ENCODE measurements around the gene SMIM23. TPM values are rescaled to one million over a fixed set of nuclear protein-coding genes. Genes with fewer than 3 reads are reported as not detected.

SMIM23 gene
- total and polyA plus RNA-seq, 2 experiments from 2014 or later: not detected

GRCh38 chr5:171826132-171826531 is 40.5 kb downstream of the SMIM23 start:
- Histone ChIP-seq H3K27me3 (ENCODE audit: insufficient read depth) (no peaks in the 10 kb centered on the region), H3K4me3 (no peak overlapping the region), H3K79me2 (replicated peaks; ENCODE audit: insufficient read depth) (no peaks in the 10 kb centered on the region), H3K4me1 (ENCODE audit: insufficient read depth) (no peaks in the 10 kb centered on the region), H3K36me3 (ENCODE audit: insufficient read depth) (0 out of 2 replicates have a peak, but pooled peaks cover 3% of the 10 kb centered on the region), H2AFZ (no peak overlapping the region), H4K20me1 (replicated peaks; ENCODE audit: insufficient read depth) (no peaks in the 10 kb centered on the region), H3K9me2 (ENCODE audit: insufficient read depth) (peaks cover 6% of the 10 kb centered on the region; the same call in 1 of the 2 replicates), H3K27ac (ENCODE audit: low read depth) (no peak overlapping the region), H3K4me2 (no peak overlapping the region), H3F3A (replicated peaks; ENCODE audit: low read depth) (no peaks in the 10 kb centered on the region)
- Mint-ChIP-seq H3K4me3 (no peak overlapping the region), H3K36me3 (ENCODE audit: low read depth) (no peaks in the 10 kb centered on the region), H3K9me3 (no peaks in the 10 kb centered on the region), H3K27me3 (ENCODE audit: insufficient read depth, low read depth, poor library complexity) (peaks cover 2% of the 10 kb centered on the region), H3K27ac (no peak overlapping the region), H3K4me1 (no peaks in the 10 kb centered on the region)
- DNase-seq (ENCODE audit: low spot score) (no peak), ATAC-seq (no peak)
- TF ChIP-seq ZNF114 (CRISPR knock-in tag; IDR thresholded peaks at IDR 0.05) (no peak), ZNF331 (CRISPR knock-in tag; IDR thresholded peaks at IDR 0.05; ENCODE audit: low read depth) (no peak), STAT1 (IDR thresholded peaks at IDR 0.05; ENCODE audit: unreplicated experiment) (no peak)

GRCh38 chr5:171827162-171827561 is 41.5 kb downstream of the SMIM23 start:
- Mint-ChIP-seq H3K4me3 (no peak overlapping the region), H3K9me3 (no peaks in the 10 kb centered on the region; the same call in 2 of the 3 replicates), H3K36me3 (ENCODE audit: low read depth) (no peaks in the 10 kb centered on the region), H3K27me3 (ENCODE audit: insufficient read depth, low read depth, poor library complexity) (peaks cover 2% of the 10 kb centered on the region), H3K4me1 (no peaks in the 10 kb centered on the region), H3K27ac (no peak overlapping the region)
- Histone ChIP-seq H3K27me3 (ENCODE audit: insufficient read depth) (no peaks in the 10 kb centered on the region), H3F3A (replicated peaks; ENCODE audit: low read depth) (no peaks in the 10 kb centered on the region), H3K4me3 (no peak overlapping the region), H3K4me2 (no peak overlapping the region), H3K36me3 (ENCODE audit: insufficient read depth) (0 out of 2 replicates have a peak, but pooled peaks cover 3% of the 10 kb centered on the region), H3K9me2 (ENCODE audit: insufficient read depth) (peaks cover 6% of the 10 kb centered on the region; the same call in 1 of the 2 replicates), H3K4me1 (ENCODE audit: insufficient read depth) (no peaks in the 10 kb centered on the region), H2AFZ (no peak overlapping the region), H3K79me2 (replicated peaks; ENCODE audit: insufficient read depth) (no peaks in the 10 kb centered on the region), H3K27ac (ENCODE audit: low read depth) (no peak overlapping the region), H4K20me1 (replicated peaks; ENCODE audit: insufficient read depth) (no peaks in the 10 kb centered on the region)
- ATAC-seq: no peak
- DNase-seq (ENCODE audit: low spot score): no peak
- no peak for TF ChIP-seq REST (IDR thresholded peaks at IDR 0.05; ENCODE audit: unreplicated experiment)
- no peak for TF ChIP-seq EZH2 (IDR thresholded peaks at IDR 0.05; ENCODE audit: low read depth, unreplicated experiment)
- TF ChIP-seq ZNF462 (CRISPR knock-in tag; IDR thresholded peaks at IDR 0.05): no peak
- no peak for TF ChIP-seq NANOG (IDR thresholded peaks at IDR 0.05; ENCODE audit: borderline replicate concordance)
- TF ChIP-seq ZNF331 (CRISPR knock-in tag; IDR thresholded peaks at IDR 0.05; ENCODE audit: low read depth): no peak
- TF ChIP-seq ZNF114 (CRISPR knock-in tag; IDR thresholded peaks at IDR 0.05): no peak
- no peak for TF ChIP-seq EZH2phosphoT487 (IDR thresholded peaks at IDR 0.05; ENCODE audit: unreplicated experiment)
- no peak for TF ChIP-seq ETS1 (IDR thresholded peaks at IDR 0.05)
- TF ChIP-seq STAT1 (IDR thresholded peaks at IDR 0.05; ENCODE audit: unreplicated experiment): no peak
